ENCODE measurements around the gene ETFA.

ETFA gene

DNA sequence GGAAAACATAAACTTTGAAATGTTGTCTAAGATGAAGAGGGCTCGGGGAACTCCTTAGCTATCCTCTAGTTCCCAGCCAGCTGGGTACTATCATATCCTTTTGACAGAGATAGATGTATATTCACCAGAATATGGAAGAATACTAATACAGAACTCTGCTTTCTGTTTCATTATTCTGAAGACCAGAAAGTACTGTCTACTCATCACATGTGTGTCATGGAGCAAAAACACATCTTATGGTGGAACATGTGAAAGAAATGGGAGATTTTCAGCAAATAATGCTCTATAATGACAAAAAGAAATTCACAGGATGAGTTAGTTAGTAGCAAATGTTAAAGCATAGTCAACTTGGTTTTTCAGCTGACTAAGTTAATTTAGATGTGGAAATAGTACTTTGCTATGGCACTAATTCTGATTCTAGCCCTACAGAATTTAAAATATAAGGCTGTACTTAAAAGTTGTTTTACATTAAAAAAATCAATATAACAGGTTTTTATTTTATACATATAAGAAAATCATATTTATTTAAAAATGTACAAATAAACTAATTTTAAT, 41.8 kb upstream of the ETFA start:
- H3K27ac ChIP-seq, result no peak overlapping the region
- ChIA-PET CTCF (no interaction called here), POLR2A (ENCODE audit: low non-redundant PET) (no interaction called here)
- TF ChIP-seq, protein P1, sequence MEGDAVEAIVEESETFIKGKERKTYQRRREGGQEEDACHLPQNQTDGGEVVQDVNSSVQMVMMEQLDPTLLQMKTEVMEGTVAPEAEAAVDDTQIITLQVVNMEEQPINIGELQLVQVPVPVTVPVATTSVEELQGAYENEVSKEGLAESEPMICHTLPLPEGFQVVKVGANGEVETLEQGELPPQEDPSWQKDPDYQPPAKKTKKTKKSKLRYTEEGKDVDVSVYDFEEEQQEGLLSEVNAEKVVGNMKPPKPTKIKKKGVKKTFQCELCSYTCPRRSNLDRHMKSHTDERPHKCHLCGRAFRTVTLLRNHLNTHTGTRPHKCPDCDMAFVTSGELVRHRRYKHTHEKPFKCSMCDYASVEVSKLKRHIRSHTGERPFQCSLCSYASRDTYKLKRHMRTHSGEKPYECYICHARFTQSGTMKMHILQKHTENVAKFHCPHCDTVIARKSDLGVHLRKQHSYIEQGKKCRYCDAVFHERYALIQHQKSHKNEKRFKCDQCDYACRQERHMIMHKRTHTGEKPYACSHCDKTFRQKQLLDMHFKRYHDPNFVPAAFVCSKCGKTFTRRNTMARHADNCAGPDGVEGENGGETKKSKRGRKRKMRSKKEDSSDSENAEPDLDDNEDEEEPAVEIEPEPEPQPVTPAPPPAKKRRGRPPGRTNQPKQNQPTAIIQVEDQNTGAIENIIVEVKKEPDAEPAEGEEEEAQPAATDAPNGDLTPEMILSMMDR (conservative IDR thresholded peaks at IDR 0.05; ENCODE audit: low read depth), result no peak
- DNase-seq (ENCODE audit: low spot score), result no peak

DNA sequence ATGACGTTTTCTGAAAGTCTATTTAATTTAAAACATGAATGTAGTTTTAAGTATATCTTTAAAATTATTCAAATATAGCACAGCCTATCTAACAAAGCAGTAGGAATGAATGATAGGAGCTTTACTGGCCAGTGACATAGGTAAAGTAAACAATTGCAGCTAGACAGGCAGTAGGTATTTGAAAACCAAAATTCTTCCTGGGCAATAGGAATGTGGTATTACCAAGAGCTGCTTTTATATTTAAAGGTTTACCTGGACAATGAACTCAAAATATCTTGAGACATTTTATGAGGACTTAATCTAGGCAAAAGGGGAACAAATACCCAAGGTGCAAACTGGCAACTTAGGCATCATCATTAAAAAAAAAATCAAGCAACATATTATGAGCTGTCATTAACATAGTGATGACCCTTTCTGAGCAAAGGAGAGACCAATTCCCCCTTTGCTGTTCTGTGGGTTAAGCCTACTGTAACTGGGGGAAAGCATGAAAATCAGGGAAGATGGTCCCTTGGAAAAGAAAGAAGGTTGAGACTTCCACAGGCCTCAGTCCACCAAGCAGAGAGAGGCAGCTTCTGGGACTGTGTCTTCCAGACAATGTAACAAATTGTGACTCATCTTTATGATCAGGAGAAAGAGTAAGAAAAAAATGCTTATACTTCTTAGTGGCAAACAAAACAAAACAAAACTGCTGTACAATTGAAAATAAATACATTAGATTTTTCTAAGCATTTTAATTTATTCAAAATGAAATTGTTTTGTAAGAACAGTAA, 38.2 kb upstream of the ETFA start:
- DNase-seq (ENCODE audit: low spot score), result no peak
- POLR2A ChIA-PET (ENCODE audit: low non-redundant PET), result interaction anchor here (0.6 kb wide), 1 partner anchor 12 kb away, joined by 3 read pairs; no protein-coding TSS in a partner anchor
- TF ChIP-seq, protein P1 (conservative IDR thresholded peaks at IDR 0.05; ENCODE audit: low read depth), result no peak
- CTCF ChIA-PET, result interaction anchor here (0.7 to 0.8 kb wide), 2 partner anchors 90 to 428 kb away, joined by 3 read pairs; no protein-coding TSS in a partner anchor
- H3K27ac ChIP-seq, result no peak overlapping the region

DNA sequence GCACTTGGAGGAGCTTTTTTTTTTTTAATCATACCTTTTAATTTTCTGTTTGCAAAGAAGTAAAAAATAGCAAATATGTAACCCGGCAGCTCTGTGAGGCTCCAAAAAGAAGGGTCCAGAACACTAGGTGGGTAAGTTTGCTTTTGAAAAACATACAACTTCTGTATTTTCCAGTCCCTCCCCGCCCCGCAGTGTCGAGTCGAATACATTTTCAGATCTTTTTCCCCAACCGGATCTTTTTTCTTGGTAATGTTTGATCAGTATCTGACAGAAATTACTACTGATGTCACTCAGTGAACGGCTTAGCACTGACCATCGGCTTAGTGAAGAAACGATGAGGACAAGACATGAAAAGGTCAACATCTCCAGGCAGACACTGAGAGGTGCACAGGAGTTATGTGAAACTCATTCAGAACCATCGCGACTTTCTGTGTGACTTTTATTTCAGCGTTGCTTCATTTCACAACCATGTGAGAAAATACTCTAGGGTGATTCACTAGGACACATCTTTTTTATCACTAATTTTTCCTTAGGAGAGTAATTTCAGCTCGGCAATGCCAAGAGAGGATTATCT, 36.3 kb upstream of the ETFA start:
- TF ChIP-seq, protein P1 (conservative IDR thresholded peaks at IDR 0.05; ENCODE audit: low read depth), result no peak
- no peak for DNase-seq (ENCODE audit: low spot score)
- H3K27ac ChIP-seq, result peak overlapping the region; percentile 74
- POLR2A ChIA-PET (ENCODE audit: low non-redundant PET), result no interaction called here
- CTCF ChIA-PET, result interaction anchor here (0.7 to 1.4 kb wide), 4 partner anchors 11 to 156 kb away, joined by 3 to 5 read pairs (median 4); partner anchors contain the start of gene ISL2

DNA sequence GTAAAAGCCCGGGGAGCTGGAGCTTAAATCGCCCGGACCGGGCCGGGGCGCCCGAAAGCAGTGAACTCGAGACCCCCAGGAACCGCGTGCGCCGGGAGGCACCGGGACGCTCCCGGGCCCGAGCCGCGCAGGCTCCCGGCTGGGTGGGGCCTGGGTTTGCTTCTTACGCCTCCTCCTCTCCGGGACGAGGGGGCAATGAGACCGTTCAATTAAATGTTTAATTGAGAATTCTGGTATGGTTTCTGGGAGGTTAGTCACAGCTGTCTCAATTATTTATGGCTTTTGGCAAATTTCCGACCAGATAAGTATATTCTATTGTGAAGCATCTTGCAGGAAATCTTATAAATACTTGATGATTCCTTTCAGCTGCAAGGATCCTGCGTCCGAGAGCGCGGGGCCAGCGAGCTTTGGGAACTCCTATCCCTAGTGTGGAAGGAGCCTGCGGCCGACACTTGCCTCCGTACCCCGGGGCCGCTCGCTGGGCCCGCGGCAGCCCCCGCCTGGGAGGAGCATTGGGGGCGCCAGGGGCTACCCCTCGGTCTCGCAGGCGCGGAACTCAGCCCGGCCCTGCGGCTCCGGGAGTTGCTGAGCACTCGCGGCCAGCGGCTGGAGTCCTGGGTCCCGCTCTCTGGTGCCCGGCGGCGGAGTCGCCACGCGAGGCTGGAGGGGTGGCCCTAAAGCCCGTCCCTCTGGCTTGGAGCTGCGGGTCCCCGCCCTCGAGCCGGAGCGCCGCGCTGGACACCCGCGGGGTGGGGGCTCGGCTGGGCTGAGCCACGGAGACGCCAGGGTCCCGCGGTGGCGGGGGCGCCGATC, 35.6 kb upstream of the ETFA start:
- ChIA-PET CTCF (interaction anchor here (0.7 to 1.4 kb wide), 4 partner anchors 10 to 156 kb away, joined by 3 to 5 read pairs (median 4); partner anchors contain the start of gene ISL2), POLR2A (ENCODE audit: low non-redundant PET) (interaction anchor here (1.9 kb wide), 1 partner anchor 35 kb away, joined by 4 read pairs; the partner anchor contains the start of gene ETFA)
- H3K27ac ChIP-seq, result peak overlapping the region; percentile 74
- TF ChIP-seq, protein P1 (conservative IDR thresholded peaks at IDR 0.05; ENCODE audit: low read depth), result no peak
- peak; percentile 42 for DNase-seq (ENCODE audit: low spot score)

DNA sequence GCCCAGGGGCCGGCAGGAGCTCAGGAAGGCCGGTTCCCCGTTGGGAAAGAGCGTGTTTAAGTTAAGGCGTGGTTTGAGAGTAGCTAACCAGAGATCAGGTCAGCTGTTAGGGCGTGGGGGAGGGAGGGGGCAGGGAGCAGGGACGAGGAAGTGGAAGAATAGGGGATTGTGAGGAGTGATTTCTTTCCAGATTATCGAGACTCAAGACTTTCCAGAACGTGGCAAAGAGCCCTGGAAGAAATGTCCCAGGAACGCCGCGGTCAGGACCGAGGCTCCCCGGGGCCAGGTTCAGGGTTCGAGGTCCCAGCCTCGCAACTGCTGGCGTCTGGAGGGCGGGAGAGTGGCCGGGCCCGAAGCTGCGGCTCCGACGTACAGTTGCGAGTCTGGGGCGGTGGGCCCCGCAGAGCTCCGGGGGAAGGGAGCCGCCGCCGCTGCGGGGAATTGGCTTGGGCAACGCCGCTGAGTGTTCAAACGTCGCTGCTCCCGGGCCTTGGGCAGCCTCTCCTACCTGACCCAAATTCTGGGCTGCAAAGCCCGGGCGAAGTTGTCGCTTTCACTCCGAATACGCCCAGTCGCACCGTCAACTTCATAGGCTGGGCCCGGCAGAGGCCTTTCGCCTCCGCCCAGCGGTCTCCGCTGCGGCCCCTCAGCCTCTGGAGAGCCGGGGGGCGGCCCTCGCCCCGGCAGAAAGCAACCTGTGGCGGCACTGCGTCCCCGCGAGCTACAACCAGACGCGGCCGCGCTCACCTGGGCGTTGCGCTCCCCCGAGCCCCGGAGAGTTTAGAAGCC, 34.8 kb upstream of the ETFA start:
- peak overlapping the region; percentile 74 for H3K27ac ChIP-seq
- POLR2A ChIA-PET (ENCODE audit: low non-redundant PET), result interaction anchor here (0.6 to 1.9 kb wide), 3 partner anchors 9 to 514 kb away, joined by 3 to 7 read pairs (median 4); partner anchors contain the start of gene ETFA
- TF ChIP-seq, protein P1 (conservative IDR thresholded peaks at IDR 0.05; ENCODE audit: low read depth), result no peak
- peak; percentile 38 for DNase-seq (ENCODE audit: low spot score)
- CTCF ChIA-PET, result no interaction called here
